ENCODE data around the gene DHX35.

DNA sequence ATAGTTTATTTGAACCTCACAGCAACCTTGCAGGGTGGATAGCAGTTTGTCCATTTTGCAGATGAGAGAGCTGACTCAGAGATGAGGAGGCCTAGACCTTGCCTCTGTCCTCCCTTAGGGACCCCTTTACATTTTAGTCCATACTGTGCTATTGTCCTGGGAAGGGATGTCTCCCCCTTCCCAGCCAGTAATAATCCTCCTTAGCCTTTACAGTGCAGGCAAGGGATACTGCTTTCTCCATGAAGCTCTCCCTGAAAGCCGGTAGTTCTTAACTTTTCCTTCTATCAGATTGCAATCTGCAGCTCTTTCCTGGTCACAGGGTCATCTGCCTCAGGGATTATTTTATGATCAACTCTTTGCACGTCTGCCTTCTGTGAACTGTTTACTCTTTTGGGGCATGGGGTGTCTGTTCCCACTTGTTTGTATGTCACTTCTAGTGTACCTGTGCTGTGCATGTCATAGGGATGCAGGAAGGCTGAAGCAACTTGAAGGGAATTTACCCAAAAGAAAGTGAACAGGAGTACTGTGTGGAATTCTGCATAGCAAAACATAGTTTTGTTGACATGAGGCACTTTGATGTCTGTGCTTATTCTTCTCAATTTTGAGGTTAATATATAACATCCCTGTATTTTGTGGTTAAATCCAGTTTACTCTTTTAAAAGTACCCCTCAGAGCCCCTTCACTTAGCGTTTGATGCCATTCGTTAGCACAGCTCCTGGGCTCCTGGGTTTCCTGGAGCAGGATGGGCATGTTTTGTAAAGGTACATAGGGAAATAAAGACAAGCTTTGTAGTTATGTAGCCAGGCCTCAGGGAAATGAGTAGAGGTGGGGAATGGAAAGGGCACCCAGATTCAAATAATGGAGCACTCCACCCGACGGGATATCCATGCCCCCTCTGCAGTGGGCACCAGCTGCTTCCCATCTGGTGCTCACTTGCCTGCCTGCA lies 38.1 kb downstream of the DHX35 start:
- TF ChIP-seq CTCF (conservative IDR thresholded peaks at IDR 0.05; ENCODE audit: low read length) (no peak), EZH2phosphoT487 (IDR thresholded peaks at IDR 0.05; ENCODE audit: borderline replicate concordance, low read depth, low read length) (no peak)
